HG03442 (cell line): Measurements from ENCODE around the gene FAM168A.
"Not testable (repeated sequence)": the region's sequence is repeated elsewhere in the genome, so short reads cannot be mapped to it uniquely, and the experiment has no call there.

ENCODE experiments used
- ATAC-seq: cut with Tn5 transposase; IDR thresholded peaks from one replicate; pipeline ENCODE4 v1.9.1; 2021; ENCODE audit warnings: mild to moderate bottlenecking, moderate library complexity; ENCODE audit not compliant: unreplicated experiment

The FAM168A gene

GRCh38 chr11:73475549-73476095 is 122.3 kb downstream of the FAM168A start:
- no peak for ATAC-seq

- ATAC-seq = no peak
Observed at GRCh38 chr11:73473252-73473651, 124.7 kb downstream of the FAM168A start.

GRCh38 chr11:73470036-73470612 is 127.8 kb downstream of the FAM168A start:
- ATAC-seq = not testable (repeated sequence)

GRCh38 chr11:73469401-73469800 is 128.5 kb downstream of the FAM168A start:
- ATAC-seq = no peak

GRCh38 chr11:73468590-73469161 is 129.2 kb downstream of the FAM168A start:
- no peak for ATAC-seq

GRCh38 chr11:73467505-73467904 is 130.4 kb downstream of the FAM168A start:
- no peak for ATAC-seq

- ATAC-seq = no peak
Observed at GRCh38 chr11:73466643-73467042, 131.3 kb downstream of the FAM168A start.

GRCh38 chr11:73465871-73466270 is 132.0 kb downstream of the FAM168A start:
- no peak for ATAC-seq

- ATAC-seq = no peak
Observed at GRCh38 chr11:73465023-73465675, 132.8 kb downstream of the FAM168A start.

- no peak for ATAC-seq
Observed at GRCh38 chr11:73464347-73464746, 133.6 kb downstream of the FAM168A start.

GRCh38 chr11:73463359-73463758 is 134.6 kb downstream of the FAM168A start:
- no peak for ATAC-seq

- ATAC-seq = no peak
Observed at GRCh38 chr11:73461964-73462363, 135.9 kb downstream of the FAM168A start.

- no peak for ATAC-seq
Observed at GRCh38 chr11:73461335-73461840, 136.5 kb downstream of the FAM168A start.

GRCh38 chr11:73458201-73458600 is 139.7 kb downstream of the FAM168A start:
- no peak for ATAC-seq

GRCh38 chr11:73454987-73455386 is 142.9 kb downstream of the FAM168A start:
- ATAC-seq = no peak

- no peak for ATAC-seq
Observed at GRCh38 chr11:73453562-73453961, 144.3 kb downstream of the FAM168A start.

- no peak for ATAC-seq
Observed at GRCh38 chr11:73452726-73453125, 145.2 kb downstream of the FAM168A start.

- no peak for ATAC-seq
Observed at GRCh38 chr11:73451896-73452295, 146.0 kb downstream of the FAM168A start.

- no peak for ATAC-seq
Observed at GRCh38 chr11:73446766-73447165, 151.1 kb downstream of the FAM168A start.

GRCh38 chr11:73445980-73446379 is 151.9 kb downstream of the FAM168A start:
- ATAC-seq = no peak

- ATAC-seq = no peak
Observed at GRCh38 chr11:73439002-73439843, 158.7 kb downstream of the FAM168A start.
